Measurements from ENCODE around the gene SUSD4. TPM values are rescaled to one million over a fixed set of nuclear protein-coding genes. Genes with fewer than 3 reads are reported as not detected.

SUSD4 gene
- polyA plus RNA-seq, 1 of the 3 experiments (the other 2 are of a cell fraction), result 0.31 TPM

- TF ChIP-seq ZBTB33 (IDR thresholded peaks at IDR 0.05; ENCODE audit: borderline replicate concordance, low read depth), result no peak
- TF ChIP-seq NFIC (IDR thresholded peaks at IDR 0.05; ENCODE audit: borderline replicate concordance), result no peak
- no peak for TF ChIP-seq GABPA (IDR thresholded peaks at IDR 0.05; ENCODE audit: low read depth)
- no peak for TF ChIP-seq FOSL2 (IDR thresholded peaks at IDR 0.05; ENCODE audit: borderline replicate concordance, low read depth)
- TF ChIP-seq GATA2 (CRISPR knock-in tag; IDR thresholded peaks at IDR 0.05), result no peak
These were observed 146.2 kb downstream of the SUSD4 start (continued) for GRCh38 chr1:223217781-223218180.

DNA sequence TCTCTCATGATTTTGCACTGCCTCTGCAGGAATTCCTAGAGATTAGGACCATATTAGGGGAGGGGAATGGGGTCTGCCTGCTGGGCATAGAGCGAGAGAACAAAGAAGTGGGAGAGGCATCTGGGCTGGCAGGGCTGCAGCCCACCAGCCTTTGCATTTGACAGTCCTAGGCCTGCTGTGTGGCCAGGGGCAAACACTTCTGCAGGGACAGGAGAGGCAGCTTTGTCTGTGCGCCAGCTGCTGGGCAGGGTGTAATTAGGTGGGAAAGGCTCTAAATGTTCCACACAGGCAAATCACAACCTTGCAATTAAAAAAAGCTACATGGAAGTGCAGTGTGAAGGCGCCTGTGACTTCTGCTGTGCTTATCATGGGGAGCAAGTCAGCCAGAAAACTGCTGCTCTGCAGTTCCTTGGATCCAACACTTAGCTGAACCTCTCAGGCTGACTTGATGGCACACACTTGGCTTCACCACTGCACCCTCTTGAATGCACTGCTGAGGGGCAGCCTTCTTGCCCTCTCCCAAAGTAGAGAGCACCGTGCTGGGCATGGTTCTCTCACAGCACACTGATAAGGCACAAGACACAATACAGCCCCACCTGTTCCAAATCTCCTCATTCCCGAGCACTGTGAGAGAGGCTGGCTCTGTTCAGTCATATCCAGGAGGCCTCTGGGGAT is 147.3 kb downstream of the SUSD4 start:
- 38% methylated on average over 5 of the region's 5 CpGs for WGBS (ENCODE audit: low lambda C conversion rate)
- H2AFZ ChIP-seq (ENCODE audit: low read depth), result no peak overlapping the region

More for the DNA sequence above, 147.3 kb downstream of the SUSD4 start:
- no peaks in the 10 kb centered on the region for H3K79me2 ChIP-seq (ENCODE audit: insufficient read depth)
- ChIA-PET POLR2A (no interaction called here), CTCF (no interaction called here)
- H3K4me2 ChIP-seq, result no peak overlapping the region
- no peaks in the 10 kb centered on the region for H3F3A ChIP-seq (replicated peaks; ENCODE audit: insufficient read depth)
- no peak overlapping the region for H3K9ac ChIP-seq
- peaks cover 19% of the 10 kb centered on the region; the same call in 1 of the 2 replicates for H3K27me3 ChIP-seq (ENCODE audit: insufficient read depth)
- H3K9me2 ChIP-seq, result no peaks in the 10 kb centered on the region
- no peak overlapping the region for H3K27ac ChIP-seq (ENCODE audit: low read depth in 2 of 2, low read length in 1 of 2)
- DNase-seq, result peak; percentile 44
- TF ChIP-seq SIN3A (IDR thresholded peaks at IDR 0.05; ENCODE audit: borderline replicate concordance, low read depth, low read length) (no peak), ZBTB33 (IDR thresholded peaks at IDR 0.05; ENCODE audit: borderline replicate concordance, low read depth) (no peak), CHD2 (IDR thresholded peaks at IDR 0.05; ENCODE audit: low read length, partially characterized antibody) (no peak), RFX5 (IDR thresholded peaks at IDR 0.05; ENCODE audit: low read length) (no peak), MEF2A (IDR thresholded peaks at IDR 0.05; ENCODE audit: borderline replicate concordance, low read depth) (no peak), TEAD4 (IDR thresholded peaks at IDR 0.05; ENCODE audit: borderline replicate concordance, insufficient read depth) (no peak), JUND (IDR thresholded peaks at IDR 0.05) (no peak), MXI1 (IDR thresholded peaks at IDR 0.05; ENCODE audit: low read depth, low read length) (no peak), FOXJ3 (CRISPR knock-in tag; IDR thresholded peaks at IDR 0.05) (no peak), NRF1 (IDR thresholded peaks at IDR 0.05; ENCODE audit: low read depth, low read length) (no peak), EP300 (IDR thresholded peaks at IDR 0.05; ENCODE audit: borderline replicate concordance in 1 of 2, low read depth in 1 of 2, low read length in 1 of 2) (no peak), POLR2AphosphoS5 (IDR thresholded peaks at IDR 0.05; ENCODE audit: low read depth, low read length) (no peak), GATA2 (CRISPR knock-in tag; IDR thresholded peaks at IDR 0.05) (no peak), GABPA (IDR thresholded peaks at IDR 0.05; ENCODE audit: low read depth) (no peak), TCF12 (IDR thresholded peaks at IDR 0.05) (no peak), FOXM1 (IDR thresholded peaks at IDR 0.05; ENCODE audit: low read depth) (no peak), SMC3 (IDR thresholded peaks at IDR 0.05; ENCODE audit: low read depth, low read length) (no peak)
- TF ChIP-seq, protein P1, sequence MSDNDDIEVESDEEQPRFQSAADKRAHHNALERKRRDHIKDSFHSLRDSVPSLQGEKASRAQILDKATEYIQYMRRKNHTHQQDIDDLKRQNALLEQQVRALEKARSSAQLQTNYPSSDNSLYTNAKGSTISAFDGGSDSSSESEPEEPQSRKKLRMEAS (IDR thresholded peaks at IDR 0.05; ENCODE audit: low read depth), result no peak
- TF ChIP-seq, protein P2, sequence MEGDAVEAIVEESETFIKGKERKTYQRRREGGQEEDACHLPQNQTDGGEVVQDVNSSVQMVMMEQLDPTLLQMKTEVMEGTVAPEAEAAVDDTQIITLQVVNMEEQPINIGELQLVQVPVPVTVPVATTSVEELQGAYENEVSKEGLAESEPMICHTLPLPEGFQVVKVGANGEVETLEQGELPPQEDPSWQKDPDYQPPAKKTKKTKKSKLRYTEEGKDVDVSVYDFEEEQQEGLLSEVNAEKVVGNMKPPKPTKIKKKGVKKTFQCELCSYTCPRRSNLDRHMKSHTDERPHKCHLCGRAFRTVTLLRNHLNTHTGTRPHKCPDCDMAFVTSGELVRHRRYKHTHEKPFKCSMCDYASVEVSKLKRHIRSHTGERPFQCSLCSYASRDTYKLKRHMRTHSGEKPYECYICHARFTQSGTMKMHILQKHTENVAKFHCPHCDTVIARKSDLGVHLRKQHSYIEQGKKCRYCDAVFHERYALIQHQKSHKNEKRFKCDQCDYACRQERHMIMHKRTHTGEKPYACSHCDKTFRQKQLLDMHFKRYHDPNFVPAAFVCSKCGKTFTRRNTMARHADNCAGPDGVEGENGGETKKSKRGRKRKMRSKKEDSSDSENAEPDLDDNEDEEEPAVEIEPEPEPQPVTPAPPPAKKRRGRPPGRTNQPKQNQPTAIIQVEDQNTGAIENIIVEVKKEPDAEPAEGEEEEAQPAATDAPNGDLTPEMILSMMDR (IDR thresholded peaks at IDR 0.05), result no peak
- TF ChIP-seq, protein P3, sequence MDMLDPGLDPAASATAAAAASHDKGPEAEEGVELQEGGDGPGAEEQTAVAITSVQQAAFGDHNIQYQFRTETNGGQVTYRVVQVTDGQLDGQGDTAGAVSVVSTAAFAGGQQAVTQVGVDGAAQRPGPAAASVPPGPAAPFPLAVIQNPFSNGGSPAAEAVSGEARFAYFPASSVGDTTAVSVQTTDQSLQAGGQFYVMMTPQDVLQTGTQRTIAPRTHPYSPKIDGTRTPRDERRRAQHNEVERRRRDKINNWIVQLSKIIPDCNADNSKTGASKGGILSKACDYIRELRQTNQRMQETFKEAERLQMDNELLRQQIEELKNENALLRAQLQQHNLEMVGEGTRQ (IDR thresholded peaks at IDR 0.05; ENCODE audit: borderline replicate concordance, low read depth, low read length), result no peak
- no peaks in the 10 kb centered on the region for H3K9me3 ChIP-seq
- no peak overlapping the region for H3K4me3 ChIP-seq (ENCODE audit: low read depth in 2 of 2, low read length in 1 of 2)
- peaks cover 0 to 7% of the 10 kb centered on the region in 2 experiments; a peak in 1 of 4 replicates for H3K4me1 ChIP-seq (ENCODE audit: control insufficient read depth in 1 of 2, insufficient read depth in 2 of 2, low read depth in 1 of 2, low read length in 1 of 2)
- no peaks in the 10 kb centered on the region for H4K20me1 ChIP-seq (ENCODE audit: insufficient read depth)
- no peaks in the 10 kb centered on the region for H3K36me3 ChIP-seq (replicated peaks in 1 of 2; ENCODE audit: control insufficient read depth in 1 of 2, insufficient read depth in 2 of 2, low read length in 1 of 2)

Data from SK-N-SH (cell line).